HG03575 (cell line): ENCODE data around the gene SZRD1.
"Not testable (repeated sequence)": the region's sequence is repeated elsewhere in the genome, so short reads cannot be mapped to it uniquely, and the experiment has no call there.

ENCODE experiments used
- ATAC-seq: cut with Tn5 transposase; IDR thresholded peaks from one replicate; pipeline ENCODE4 v1.9.1; 2021; ENCODE audit not compliant: unreplicated experiment, insufficient number of reproducible peaks, low FRiP score; ENCODE audit errors: extremely low read depth

Gene SZRD1, protein sequence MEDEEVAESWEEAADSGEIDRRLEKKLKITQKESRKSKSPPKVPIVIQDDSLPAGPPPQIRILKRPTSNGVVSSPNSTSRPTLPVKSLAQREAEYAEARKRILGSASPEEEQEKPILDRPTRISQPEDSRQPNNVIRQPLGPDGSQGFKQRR

GRCh38 chr1:16366722-16367257 lies at the start of gene SZRD1:
TSS of gene SZRD1 (plus strand) at chr1:16367242. CDS start at chr1:16367258, 16 bp downstream.
- ATAC-seq: peak; percentile 50

- no peak for ATAC-seq
Measured at GRCh38 chr1:16318555-16318954, 48.5 kb upstream of the SZRD1 start.

DNA sequence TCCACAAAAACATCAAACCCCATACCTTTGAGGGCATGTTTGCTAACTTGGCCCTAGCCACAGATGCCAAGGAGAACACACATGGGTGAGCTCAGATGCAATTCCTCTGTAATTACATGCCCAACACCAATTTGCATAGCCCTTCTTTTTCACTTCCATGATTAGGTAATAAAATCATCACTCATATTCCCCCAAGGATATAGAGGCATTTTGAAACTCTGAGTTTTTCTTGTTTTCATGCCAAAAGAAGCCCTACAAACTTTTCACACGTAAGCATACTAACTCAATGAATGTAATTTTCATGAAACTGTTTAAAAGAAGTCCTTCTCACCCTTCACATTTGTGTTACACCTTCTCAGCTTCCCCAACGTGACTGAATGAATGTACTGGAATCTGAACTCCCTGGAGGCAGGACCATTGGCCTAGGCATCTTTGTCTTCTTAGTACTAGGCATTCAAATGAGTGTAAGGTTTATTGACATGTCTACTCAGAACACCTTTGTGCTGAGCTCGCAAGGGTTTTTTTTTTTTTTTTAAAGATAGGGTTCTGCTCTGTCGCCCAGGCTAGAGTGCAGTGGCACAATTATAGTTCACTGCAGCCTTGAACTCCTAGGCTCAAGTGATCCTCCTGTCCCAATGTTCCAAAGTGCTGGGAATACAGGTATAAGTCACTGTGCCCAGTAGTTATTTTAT lies 45.7 kb upstream of the SZRD1 start:
- no peak for ATAC-seq

GRCh38 chr1:16324456-16324890 lies 42.6 kb upstream of the SZRD1 start:
- ATAC-seq: no peak

DNA sequence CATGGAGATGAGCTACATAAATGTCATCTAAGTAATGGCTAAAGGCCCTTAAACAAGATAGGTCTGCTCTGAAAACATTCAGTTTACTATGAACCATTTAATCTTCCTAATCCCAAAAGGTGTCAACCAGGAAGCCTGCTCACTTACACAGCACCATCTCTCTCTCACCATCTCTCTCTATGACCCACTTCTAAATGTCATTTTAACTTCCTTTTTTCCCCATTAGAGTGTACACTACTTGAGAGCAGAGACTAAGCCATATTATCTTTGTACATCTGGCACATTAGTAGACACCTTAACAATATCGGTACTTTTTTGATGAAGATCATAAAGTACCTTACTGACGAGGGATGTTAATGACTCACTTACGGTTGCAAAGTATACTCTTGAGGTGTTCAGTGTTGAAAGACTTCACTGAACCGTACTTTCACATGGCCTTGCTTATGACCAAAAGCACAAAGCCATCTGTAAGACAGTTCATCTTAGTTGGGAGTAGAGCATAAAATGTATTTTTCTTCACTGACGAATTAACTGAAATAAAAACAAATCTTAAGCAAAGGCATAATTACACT lies 40.1 kb upstream of the SZRD1 start:
- ATAC-seq: no peak

DNA sequence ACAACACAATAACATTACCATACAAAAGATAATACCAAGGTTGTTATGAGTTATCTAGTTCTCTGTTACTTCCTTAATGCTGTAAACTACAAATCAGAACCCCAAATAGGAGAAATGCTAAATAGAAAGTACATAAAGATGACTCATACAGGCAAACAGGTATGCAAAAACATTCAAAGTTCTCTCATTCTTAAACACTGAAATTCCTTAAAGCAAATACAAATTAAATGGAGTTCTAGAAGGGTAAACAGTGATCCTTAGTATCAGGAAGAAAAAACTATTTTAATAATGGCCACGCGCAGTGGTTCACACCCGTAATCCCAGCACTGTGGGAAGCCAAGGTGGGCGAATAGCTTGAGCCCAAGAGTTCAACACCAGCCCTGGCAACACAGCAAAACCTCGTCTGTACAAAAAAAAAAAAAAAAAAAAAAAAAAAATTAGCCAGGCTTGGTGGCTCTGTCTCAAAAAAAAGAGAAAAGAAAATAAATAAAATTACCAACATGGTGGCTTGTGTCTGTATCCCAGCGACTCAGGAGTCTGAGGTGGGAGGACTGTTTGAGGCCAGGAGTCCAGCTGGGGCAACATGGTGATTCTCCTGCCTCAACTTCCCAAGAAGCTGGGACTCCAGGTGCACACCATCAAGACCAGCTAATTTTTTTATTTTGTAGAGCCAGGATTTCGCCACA lies 32.2 kb upstream of the SZRD1 start:
- ATAC-seq: no peak

DNA sequence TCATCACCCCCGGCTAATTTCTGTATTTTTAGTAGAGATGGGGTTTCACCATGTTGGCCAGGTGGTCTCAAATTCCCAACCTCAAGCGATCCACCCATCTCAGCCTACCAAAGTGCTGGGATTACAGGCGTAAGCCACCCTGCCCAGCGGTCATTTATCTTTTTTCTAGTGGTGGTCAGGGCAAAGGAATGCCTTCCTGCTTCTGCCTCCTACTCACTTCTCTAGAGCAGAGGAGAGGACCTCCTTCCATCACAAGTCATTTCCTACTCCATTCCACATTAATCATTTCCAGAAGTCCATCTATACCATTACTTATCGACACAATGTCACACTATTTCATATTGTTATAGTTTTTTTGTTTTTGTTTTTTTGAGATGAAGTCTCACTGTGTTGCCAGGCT lies 28.1 kb upstream of the SZRD1 start:
- ATAC-seq: no peak

DNA sequence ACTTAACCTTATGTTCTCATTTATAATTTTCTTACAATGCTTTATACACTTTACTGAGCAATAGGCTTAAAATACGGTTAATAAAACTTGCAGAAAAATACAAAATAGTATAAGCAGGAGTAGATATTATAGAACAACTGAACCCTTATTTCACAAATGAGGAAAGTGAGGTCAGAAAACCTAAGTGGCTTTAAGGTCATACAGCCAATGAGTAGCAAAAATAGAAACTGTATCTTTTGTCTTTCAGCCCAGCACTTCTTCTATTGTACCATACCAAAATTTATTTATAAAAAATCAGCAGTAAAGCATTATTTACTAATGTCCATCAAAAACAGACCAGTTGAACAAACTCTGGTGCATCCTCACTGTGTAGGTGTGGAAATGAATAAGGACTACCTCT lies 26.4 kb upstream of the SZRD1 start:
- ATAC-seq: no peak

GRCh38 chr1:16342331-16343062 lies 24.5 kb upstream of the SZRD1 start:
- no peak for ATAC-seq

- ATAC-seq: not testable (repeated sequence)
Measured at GRCh38 chr1:16343276-16343675, 23.8 kb upstream of the SZRD1 start.

- ATAC-seq: no peak
Measured at GRCh38 chr1:16348414-16349182, 18.4 kb upstream of the SZRD1 start.

DNA sequence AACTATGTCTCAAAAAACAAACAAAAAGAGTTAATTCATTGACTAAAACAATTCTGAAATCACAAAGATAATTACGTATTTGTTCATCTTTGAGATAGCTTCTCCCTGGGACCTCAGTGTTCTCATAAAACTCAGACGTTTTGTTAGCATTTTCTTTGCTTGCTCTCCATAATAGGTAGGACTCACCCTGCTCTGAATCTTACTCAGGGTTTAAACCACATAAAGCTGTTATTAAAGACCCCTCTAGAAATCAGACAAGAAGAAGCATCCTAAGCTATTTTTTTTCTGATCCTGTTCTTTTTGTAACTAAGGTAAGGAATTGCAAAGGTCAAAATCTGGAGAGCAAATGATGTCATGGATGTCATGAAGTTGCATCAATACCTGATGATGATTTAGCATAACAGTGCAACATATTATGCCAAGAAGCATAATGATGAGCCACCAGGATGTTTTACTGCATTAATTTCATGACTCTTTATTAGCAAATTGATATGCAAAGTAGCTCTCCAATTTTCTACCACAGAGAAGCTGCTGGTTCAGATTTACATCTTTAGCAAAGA lies 17.1 kb upstream of the SZRD1 start:
- ATAC-seq: no peak

GRCh38 chr1:16351456-16351993 lies 15.5 kb upstream of the SZRD1 start:
- ATAC-seq: no peak

GRCh38 chr1:16351994-16352841 lies 14.8 kb upstream of the SZRD1 start, which contains the start of gene FBXO42:
TSS of gene FBXO42 (minus strand) at chr1:16352480. CDS start at chr1:16315418, 37,062 bp downstream.
- ATAC-seq: no peak

DNA sequence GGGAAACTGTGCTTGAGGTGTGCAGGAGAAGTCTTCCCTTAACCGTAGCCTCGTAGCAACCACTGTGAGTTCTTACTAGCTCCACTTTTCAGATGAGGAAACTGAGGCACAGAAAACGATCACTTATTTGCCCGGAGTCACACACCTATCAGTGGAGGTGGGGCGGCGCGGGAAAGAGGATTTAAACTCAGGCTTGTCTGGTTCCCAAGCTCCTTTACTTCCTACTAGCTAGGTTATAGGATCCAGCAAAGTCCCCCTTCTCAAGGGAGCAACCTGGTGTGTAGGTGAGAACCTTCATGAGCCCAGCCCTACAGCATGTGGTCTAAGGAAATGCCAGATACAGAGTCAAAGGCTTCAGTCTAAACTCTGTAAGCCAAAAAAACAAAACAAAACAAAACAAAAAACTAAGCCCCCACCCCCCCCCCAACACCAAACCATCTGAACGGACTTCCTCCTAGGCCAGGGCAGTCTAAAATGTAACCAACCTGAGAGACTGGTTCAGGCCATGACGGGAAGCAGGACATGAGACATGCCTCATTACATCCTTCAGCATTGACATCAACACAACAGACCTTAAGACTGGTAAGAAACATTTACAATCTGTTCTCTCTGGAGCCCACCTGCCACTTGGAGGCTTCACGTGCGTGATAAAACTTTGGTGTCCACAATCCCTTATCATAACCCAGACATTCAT lies 14.1 kb upstream of the SZRD1 start:
- ATAC-seq: no peak

GRCh38 chr1:16354619-16355018 lies 12.4 kb upstream of the SZRD1 start:
- no peak for ATAC-seq
